ES-I3 (cell line): Measurements from ENCODE around the gene INTS11.

Experiments
- H3K36me3 ChIP-seq: 2 replicates; pipeline ENCODE4 v1.6.1; 2013; ENCODE audit warnings: mild to moderate bottlenecking, low read length, control low read depth, moderate library complexity; ENCODE audit not compliant: insufficient read depth
- H3K4me1 ChIP-seq: 2 replicates; pipeline ENCODE4 v1.6.1; 2013; ENCODE audit warnings: mild to moderate bottlenecking, control low read depth, low read length; ENCODE audit not compliant: insufficient read depth
- H3K9ac ChIP-seq: 2 replicates; pipeline ENCODE4 v1.6.1; 2013; ENCODE audit warnings: low read depth, mild to moderate bottlenecking, low read length, moderate library complexity
- H3K9me3 ChIP-seq: 2 replicates; pipeline ENCODE4 v1.6.1; 2013; ENCODE audit warnings: mild to moderate bottlenecking, low read length, moderate library complexity; ENCODE audit not compliant: control insufficient read depth, insufficient read depth

Gene INTS11

DNA sequence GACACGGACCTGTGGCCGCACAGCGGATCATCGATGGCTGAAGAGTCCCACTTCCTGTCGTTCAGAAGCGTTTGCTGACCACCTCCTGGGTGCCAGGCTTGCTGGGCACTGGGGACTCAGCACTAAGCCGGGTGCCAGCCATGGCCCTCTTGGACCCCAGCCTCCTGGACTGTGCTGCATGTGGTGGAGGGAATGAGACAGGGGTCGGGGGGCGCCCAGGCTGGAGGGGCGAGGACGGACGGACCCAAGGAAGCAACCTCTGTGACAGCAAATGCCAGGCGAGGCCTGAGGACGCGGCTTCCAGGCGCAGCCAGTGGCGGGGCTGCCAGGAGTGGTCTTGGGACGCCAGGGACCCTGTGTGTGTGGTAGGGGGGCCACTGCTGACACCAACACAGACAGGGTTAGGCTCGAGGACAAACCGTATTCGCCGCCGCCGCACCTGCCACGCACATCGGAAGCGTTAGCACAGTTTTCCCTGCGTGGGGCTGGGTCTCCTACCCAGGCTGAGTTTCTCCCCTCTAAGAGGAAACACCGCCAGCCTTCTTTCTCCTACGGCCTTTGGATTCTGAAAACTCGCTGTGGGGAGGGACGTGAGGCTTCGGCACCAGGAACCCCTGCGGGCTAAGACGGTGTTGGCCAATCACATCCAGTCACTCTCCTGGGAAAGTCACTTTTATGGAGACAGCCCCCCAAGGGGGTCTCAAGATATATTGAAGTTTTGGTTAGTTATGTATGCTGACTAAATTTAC is 36.9 kb upstream of the INTS11 start:
- peaks cover 22% of the 10 kb centered on the region for H3K4me1 ChIP-seq
- H3K9ac ChIP-seq = no peak overlapping the region
- H3K9me3 ChIP-seq = no peaks in the 10 kb centered on the region; the same call in 1 of the 2 replicates
- H3K36me3 ChIP-seq = no peaks in the 10 kb centered on the region

DNA sequence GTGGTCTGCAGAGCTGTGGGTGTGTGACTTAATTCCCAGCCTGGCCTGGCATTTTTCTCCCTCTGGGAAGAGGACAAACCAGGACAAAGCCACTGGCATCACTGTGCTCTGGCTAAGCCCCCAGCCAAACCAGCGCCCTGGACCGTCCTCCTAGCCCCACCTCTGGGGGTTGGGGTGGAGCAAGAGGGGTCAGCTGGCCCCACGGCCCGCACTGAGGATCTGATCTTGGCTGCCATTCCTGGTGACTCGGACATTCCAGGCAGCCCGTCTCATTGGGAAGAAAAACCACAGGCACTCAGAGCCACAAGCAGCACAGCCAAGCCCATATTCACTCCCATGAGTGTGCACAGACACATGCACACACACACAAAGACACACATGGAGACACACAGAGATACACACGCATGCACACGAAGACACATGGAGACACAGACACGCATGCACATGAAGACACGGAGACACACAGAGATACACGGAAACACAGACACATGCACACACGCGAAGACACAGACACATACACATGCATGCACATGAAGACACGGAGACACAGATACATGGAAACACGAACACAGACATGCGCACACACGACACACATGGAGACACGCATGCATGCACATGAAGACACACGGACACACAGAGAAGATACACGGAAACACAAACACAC is 36.2 kb upstream of the INTS11 start:
- H3K9ac ChIP-seq = no peak overlapping the region
- no peaks in the 10 kb centered on the region for H3K36me3 ChIP-seq
- no peaks in the 10 kb centered on the region for H3K9me3 ChIP-seq
- peaks cover 22% of the 10 kb centered on the region for H3K4me1 ChIP-seq

DNA sequence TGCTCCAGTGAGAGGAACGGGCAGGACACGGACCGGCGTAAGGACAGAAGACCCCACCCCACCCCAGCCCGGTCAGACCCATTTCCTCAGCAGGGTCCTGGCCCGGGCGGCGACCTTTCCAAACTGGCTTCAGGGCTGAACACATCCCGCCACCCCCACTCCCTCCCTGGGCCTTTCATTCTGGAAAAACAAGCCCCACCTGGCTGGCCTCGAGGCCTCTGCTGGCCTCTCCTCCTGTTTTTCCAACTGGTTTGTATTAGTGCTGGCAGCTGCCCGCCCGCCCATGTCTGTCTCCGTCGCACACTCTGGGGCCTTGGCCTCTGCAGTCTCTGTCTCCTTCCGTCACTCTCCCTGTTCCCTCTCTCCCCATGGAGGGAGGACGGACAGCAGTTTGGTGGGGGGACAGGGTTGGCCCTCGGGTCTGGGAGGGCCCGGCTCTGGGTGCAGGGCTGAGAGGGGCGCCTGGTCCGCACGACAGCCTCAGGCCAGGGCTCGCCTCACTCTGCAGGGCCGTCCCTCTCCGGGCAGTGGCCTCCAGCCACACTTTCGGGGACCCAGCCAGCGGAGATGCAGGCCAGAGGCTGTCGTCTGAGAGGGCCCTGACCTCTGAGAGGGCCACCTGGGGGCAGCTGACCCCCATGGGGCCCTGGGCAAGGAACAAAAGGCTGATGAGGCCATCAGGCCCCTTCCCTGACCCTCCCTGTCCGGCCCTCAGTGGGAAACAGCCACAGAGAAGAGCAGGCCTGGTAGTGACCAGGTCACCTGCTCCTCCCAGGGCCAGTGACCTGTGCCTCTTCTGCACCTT is 35.4 kb upstream of the INTS11 start:
- H3K9ac ChIP-seq = no peak overlapping the region
- no peaks in the 10 kb centered on the region for H3K9me3 ChIP-seq
- H3K36me3 ChIP-seq = no peaks in the 10 kb centered on the region
- peaks cover 22% of the 10 kb centered on the region for H3K4me1 ChIP-seq

DNA sequence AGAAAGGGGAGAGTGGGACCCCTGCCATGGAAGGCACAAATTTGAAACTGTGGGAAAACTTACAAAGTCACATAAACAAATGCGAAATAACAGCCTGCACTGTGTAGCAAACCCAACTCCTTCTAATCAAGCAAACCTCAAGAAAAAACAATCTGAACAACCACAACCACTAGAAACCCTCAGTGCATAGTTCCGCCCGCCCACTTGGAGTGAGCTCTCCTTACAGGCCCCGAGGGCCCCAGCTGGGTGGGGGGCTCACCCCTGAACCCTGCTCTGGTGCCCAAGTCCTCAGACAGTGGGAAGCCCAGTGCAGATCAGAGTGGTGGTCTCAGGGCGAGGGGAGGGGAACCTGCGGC is 34.8 kb upstream of the INTS11 start:
- Histone ChIP-seq H3K9ac (no peak overlapping the region), H3K36me3 (no peaks in the 10 kb centered on the region), H3K9me3 (no peaks in the 10 kb centered on the region), H3K4me1 (peaks cover 22% of the 10 kb centered on the region)

DNA sequence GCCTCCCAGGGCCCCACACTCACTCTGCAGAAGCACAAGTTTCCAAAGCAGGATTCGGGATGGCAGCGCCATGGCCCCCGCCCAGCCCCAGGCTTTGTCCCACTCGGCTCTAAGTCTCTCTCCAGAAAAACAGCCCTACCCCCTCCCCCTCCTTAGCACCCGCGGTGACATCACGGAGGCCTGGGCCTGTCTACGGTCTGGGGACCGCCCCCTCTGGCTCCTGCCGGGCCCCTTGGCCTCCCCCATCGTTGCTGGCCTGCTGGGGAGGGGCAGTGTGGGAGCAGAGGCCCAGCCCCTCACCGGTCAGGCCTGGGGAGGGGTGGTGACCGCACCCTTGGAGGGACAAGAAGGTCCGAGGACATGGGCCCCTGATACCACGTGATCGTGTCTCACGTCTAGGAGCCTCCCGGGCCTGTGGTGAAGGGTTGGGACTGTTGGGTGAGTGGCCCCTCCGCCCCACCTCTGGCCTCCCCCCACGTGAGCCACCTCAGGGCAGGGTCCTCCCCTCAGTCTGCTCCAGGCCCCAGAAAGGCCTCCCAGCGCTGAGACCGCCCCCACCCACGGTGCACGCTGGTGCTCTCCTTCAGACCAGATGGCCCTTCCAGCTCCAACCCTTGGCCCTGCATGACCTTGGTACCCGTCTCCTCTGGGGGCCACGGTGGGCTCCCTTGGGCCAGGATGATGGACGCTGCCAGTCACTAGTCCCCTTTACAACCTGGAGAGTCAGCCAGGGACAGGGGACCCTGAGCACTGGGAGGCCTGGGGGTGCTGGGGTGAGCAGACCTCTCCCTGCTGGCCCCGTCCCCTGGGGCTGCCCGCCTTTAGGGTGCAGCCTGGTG is 34.2 kb upstream of the INTS11 start, which contains the start of gene MXRA8:
Gene MXRA8 (minus strand): TSS at position 123 of the 839 bp plus-strand sequence. CDS start 51 bp downstream, at position 72.
- Histone ChIP-seq H3K36me3 (no peaks in the 10 kb centered on the region), H3K4me1 (peaks cover 22% of the 10 kb centered on the region), H3K9ac (peak within 1 kb of the TSS; percentile 64), H3K9me3 (no peaks in the 10 kb centered on the region)

DNA sequence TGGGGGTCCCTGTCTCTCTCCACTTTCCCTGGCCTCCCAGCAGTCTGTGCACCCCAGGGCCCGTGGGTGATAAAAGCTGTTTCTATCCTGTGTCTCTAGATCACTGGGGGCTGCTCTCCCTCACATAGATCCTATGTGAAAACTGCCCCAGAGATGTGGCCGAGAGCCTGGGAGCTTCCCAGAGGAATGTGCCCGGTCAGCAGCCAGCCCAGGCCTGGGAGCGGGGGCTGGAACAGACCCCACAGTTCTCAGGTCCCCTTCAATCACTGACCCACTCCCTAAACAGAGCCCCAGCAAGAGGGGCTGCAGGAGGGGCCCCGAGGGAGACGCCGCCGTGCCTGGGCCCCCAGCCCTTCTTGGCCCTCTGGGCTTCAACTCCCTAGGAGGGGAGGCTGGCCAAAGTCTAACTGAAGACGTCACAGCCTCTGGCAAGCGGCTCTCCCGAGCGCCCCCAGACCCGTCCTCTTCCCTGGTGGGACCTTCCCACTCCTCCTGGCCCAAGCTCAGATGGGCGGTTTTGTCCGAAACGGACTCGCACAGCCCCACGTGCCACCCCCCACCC is 33.5 kb upstream of the INTS11 start:
- Histone ChIP-seq H3K4me1 (peaks cover 22% of the 10 kb centered on the region), H3K9ac (peak overlapping the region; percentile 64), H3K36me3 (no peaks in the 10 kb centered on the region), H3K9me3 (no peaks in the 10 kb centered on the region)

DNA sequence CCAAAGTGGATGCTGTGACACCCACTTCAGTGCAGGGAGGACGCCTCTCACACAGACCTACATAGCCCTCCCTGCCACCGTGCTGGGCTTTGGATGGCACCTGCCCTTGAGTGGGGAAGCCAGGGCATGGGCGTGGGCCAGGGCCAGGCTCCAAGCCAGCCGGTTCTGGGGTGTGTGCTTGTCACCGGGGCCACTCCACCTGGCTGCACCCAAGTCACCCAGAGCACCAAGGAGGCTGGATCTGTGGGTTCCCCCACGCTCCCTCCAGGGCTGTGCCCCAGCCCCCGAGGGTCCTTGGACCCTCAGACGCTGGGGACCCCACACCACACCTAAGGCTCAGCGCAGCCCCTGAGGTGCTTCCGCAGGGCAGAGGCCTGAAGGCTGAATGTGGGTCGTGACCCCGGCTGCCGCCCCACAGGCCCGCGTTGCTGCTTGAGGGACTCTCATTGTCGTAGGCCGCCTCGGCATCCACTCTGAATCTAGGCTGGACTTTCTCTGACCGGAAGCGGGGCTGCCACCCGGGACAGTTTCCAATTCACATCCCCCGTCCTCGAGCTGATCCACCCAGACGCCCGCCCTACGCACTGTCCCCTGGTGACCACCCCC is 32.4 kb upstream of the INTS11 start:
- no peaks in the 10 kb centered on the region for H3K36me3 ChIP-seq
- no peaks in the 10 kb centered on the region for H3K9me3 ChIP-seq
- H3K9ac ChIP-seq = no peak overlapping the region
- H3K4me1 ChIP-seq = peaks cover 22% of the 10 kb centered on the region

DNA sequence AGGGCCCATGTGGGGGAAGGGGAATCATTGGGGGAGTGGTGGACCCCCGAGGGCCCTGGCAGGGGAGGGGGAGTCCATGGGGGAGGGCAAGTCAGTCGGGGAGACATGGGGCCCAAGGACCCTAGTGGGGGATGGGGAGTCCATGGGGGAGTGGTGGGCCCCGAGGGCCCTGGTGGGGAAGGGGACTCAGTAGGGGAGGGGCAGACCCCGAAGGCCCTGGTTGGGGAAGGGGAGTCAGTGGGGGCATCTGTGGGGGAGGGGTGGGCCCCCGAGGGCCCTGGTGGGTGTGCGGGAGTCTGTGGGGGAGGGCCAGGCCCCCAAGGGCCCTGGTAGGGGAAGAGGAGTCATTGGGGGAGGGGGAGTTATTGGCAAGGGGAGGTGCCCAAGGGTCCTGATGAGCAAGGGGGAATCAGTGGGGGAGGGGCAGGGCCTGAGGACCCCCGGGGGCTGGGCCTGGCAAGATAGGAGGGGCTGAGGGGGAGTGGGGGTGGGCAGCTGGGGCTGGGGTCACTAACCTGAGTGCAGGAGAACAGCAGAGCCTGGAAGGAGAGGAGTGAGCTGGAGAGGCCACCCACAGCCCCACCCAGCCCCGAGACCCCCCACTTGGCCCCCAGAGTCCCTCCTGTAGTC is 31.8 kb upstream of the INTS11 start:
- Histone ChIP-seq H3K9ac (no peak overlapping the region), H3K9me3 (no peaks in the 10 kb centered on the region), H3K4me1 (peaks cover 22% of the 10 kb centered on the region), H3K36me3 (no peaks in the 10 kb centered on the region)

DNA sequence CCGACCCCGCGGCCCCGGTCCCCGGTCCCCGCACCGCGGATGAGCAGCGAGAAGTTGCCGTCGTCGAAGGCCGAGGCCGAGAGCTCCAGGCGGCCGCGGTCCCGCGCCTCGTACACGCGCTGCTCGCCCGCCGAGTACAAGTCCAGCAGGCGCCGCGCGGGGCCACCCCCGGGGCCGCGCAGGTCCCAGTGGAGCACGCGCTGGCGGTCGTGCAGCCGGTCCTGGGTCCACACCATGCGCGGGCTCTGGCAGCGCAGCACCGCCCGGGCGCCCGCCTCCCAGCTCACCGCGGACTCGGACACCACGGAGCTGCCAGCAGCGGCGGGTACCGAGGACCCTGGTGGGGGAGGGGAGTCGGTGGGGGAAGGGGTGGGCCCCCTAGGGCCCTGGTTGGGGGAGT is 31.0 kb upstream of the INTS11 start:
- peaks cover 15% of the 10 kb centered on the region for H3K4me1 ChIP-seq
- no peaks in the 10 kb centered on the region for H3K9me3 ChIP-seq

GRCh38 chr1:1354271-1355247 is 30.1 kb upstream of the INTS11 start:
- Histone ChIP-seq H3K36me3 (no peaks in the 10 kb centered on the region), H3K9ac (peak overlapping the region; percentile 1), H3K4me1 (peaks cover 11% of the 10 kb centered on the region), H3K9me3 (no peaks in the 10 kb centered on the region)

More for the DNA sequence above, 31.0 kb upstream of the INTS11 start:
- no peaks in the 10 kb centered on the region for H3K36me3 ChIP-seq
- H3K9ac ChIP-seq = no peak overlapping the region; the same call in 1 of the 2 replicates

DNA sequence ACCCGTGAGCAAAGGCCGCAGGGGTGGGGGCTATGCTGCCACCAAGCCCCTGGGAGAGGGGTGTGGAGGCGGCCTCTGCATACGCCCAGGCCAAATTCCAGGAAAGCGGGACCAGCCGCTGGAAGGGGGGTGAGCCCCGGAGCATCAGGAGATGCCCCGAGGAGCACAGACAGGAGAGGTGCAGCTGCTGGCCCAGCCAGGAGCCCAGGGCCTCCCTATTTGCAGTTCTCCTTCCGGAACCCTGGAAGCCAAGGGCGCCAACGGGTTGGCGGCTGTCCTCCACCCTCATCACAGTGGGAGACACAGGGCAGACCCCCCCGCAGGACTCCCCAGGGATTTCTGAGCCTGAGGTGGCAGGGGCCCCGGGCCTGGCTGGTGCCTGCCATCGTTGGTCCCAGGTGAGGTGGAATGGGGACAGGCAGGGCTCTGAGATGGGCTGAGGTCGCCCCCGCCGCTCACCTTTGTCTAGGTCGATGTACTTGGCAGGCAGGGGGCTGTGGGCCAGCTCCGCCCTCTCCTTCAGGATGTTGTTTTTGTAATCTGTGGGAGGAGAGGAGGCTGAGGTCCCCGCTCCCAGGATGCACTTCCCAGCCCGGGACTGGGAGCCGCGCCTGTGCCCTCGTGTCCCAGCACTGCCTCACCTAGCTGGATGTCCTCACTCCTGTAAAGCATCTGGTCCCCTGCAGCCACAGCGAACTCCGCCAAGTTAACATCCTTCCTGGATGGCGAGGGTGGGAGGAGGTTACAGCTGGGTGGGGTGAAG is 29.1 kb upstream of the INTS11 start:
- Histone ChIP-seq H3K36me3 (no peaks in the 10 kb centered on the region), H3K4me1 (peaks cover under 1% of the 10 kb centered on the region; the same call in 1 of the 2 replicates), H3K9ac (peak overlapping the region; percentile 1; the same call in 1 of the 2 replicates), H3K9me3 (no peaks in the 10 kb centered on the region)
